Endometrium (tissue), 2 donors: ENCODE measurements around the gene ZFR2.
"Not testable (repeated sequence)": the region's sequence is repeated elsewhere in the genome, so short reads cannot be mapped to it uniquely, and the experiment has no call there.

Experiments used
- FAIRE-seq: peaks from 2 replicates; lab custom pipeline; 2012; peaks lifted over from hg19 to GRCh38; lab: Jason Lieb, UNC
- donor health status: control.
- donor health status: control.

Gene ZFR2

GRCh38 chr19:3868770-3869456, at the start of gene ZFR2:
Gene ZFR2, minus strand, starts transcription at chr19:3869038. Its CDS starts 21 bp downstream, at chr19:3869017.
- FAIRE-seq, result no peak

- no peak for FAIRE-seq
Measured at GRCh38 chr19:3916033-3916432, 47.2 kb upstream of the ZFR2 start.

DNA sequence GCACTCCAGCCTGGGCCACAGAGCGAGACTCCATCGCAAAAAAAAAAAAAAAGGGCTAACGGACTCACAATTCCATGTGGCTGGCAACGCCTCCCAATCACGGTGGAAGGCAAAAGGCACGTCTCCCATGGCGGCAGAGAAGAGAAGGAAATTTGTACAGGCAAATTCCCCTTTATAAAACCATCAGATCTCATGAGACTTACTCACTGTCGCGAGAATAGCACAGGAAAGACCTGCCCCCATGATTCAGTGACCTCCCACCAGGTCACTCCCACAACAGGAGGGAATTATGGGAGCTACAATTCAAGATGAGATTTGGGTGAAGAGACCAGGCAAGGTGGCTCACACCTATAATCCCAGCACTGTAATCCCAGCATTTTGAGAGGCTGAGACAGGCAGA, 45.4 kb upstream of the ZFR2 start:
- no peak for FAIRE-seq

DNA sequence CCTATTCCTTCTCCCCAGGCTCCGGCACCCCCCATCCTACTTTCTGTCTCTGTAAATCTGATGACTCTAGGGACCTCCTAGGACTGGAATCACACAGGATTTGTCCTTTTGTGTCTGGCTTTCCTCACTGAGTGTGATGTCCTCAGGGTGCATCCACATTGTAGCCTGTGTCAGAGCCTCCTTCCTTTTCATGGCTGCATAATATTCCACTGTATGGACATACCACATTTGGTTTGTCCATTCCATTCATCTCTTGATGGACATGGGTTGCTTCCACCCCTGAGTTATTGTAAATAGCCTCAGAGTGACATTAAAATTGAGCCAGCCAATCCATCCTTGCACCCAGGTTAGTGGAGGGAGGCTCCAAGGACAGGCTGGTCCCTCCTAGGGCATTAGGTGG, 41.3 kb upstream of the ZFR2 start:
- FAIRE-seq, result no peak

DNA sequence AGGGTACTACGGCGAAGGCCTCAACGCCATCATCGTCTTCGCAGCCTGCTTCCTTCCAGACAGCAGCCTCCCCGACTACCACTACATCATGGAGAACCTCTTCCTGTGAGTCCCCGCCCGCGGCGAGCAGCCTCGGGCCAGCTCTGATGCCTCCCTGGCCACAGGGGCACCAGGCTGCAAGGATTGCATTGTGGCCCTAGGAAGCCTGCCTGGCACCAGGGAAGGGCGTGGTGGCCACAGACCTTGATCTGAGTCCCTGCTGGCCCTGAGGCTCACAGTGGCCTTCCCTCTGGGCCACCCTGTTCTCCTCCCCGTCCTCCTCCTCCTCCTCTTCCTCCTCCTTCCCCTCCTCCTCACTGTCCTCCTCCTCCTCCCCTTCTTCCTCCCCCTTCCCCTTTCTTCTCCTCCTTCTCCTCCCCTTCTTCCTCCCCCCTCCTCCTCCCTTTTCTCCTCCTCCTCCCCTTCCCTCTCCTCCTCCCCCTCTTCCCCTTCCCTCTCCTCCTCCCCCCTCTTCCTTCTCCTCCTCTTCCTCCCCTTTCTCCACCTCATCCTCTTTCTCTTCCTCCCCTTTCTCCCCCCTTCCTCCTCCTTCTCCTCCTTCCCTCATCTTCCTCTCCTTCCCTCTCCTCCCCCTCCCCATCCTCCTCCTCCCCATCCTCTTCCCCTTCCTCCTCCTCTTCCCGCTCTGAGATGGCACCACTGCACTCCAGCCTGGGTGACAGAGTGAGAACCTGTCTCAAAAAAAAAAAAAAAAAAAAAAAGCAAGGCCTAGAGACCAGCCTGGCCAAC, 39.6 kb upstream of the ZFR2 start:
- FAIRE-seq, result no peak

GRCh38 chr19:3907626-3908265, 38.9 kb upstream of the ZFR2 start:
- FAIRE-seq, result no peak

- FAIRE-seq, result no peak
Measured at GRCh38 chr19:3904233-3904632, 35.4 kb upstream of the ZFR2 start.

- no peak for FAIRE-seq
Measured at GRCh38 chr19:3902317-3902973, 33.6 kb upstream of the ZFR2 start.

GRCh38 chr19:3899531-3900294, 30.9 kb upstream of the ZFR2 start:
- no peak for FAIRE-seq

DNA sequence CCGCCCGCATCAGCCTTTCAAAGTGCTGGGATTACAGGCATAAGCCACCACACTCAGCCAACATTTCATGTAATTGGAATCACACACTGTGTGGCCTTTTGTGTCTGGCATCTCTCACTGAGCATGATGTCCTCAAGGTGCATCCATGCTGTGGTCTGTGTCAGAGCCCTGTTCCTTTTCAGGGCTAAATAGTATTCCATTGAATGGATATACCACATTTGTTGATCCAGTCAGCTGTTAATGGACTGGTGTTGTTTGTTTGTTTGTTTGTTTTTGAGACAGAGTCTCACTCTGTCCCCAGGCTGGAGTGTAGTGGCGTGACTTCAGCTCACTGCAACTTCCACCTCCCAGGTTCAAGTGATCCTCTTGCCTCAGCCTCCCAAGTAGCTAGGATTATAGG, 29.6 kb upstream of the ZFR2 start:
- no peak for FAIRE-seq

DNA sequence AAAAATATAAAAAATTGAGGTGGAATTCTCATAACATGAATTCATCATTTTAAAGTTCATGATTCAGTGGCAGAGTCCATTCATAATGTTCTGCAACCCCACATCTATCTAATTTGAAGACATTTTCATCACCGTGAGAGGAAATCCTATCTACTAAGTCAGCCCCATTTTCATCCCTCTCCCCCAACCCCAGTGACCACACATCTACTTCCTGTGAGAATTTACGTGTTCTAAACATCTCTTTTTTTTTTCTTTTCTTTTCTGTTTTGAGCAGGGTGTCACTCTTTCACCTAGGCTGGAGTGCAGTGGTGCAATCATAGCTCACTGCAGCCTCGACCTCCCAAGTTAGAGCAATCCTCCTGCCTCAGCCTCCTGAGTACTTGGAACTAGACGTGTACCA, 29.1 kb upstream of the ZFR2 start:
- no peak for FAIRE-seq

GRCh38 chr19:3895788-3896187, 26.9 kb upstream of the ZFR2 start:
- no peak for FAIRE-seq

- FAIRE-seq, result not testable (repeated sequence)
Measured at GRCh38 chr19:3894959-3895358, 26.1 kb upstream of the ZFR2 start.

GRCh38 chr19:3893509-3894179, 24.8 kb upstream of the ZFR2 start:
- FAIRE-seq, result no peak

- FAIRE-seq, result no peak
Measured at GRCh38 chr19:3890591-3890990, 21.8 kb upstream of the ZFR2 start.

DNA sequence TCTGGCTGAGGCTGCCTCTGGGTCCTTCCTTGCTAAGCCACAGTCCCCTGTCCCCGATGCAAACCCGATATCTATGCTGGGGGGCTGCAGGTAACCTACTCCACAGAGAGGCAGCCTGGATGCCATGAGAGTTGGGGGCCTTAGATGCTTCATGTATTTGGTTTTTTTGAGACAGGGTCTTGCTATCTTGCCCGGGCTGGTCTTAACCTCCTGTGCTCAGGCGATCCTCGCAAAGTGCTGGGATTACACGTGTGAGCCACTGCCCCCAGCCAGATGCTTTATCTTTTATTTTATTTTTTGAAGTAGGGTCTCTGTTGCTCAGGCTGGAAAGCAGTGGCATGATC, 13.2 kb upstream of the ZFR2 start:
- FAIRE-seq, result no peak

GRCh38 chr19:3881272-3882040, 12.6 kb upstream of the ZFR2 start:
- FAIRE-seq, result no peak

GRCh38 chr19:3880471-3881271, 11.8 kb upstream of the ZFR2 start, which contains the start of gene ATCAY:
Gene ATCAY, plus strand, starts transcription at chr19:3880685. Its CDS starts 5,083 bp downstream, at chr19:3885768.
- no peak for FAIRE-seq

GRCh38 chr19:3879656-3880055, 10.8 kb upstream of the ZFR2 start:
- no peak for FAIRE-seq

GRCh38 chr19:3874695-3875094, 5.9 kb upstream of the ZFR2 start:
- not testable (repeated sequence) for FAIRE-seq
